Osteoblast (primary cell): ENCODE results near the gene CACNA2D3. TPM values are rescaled to one million over a fixed set of nuclear protein-coding genes. Genes with fewer than 3 reads are reported as not detected.

Source experiments
- DNase-seq: peaks from one replicate; pipeline ENCODE4 v3.0.0; 2011; ENCODE audit warnings: low spot score, mixed read lengths; ENCODE audit not compliant: insufficient read length; ENCODE audit errors: missing footprints
- H2AFZ ChIP-seq: 2 replicates; pipeline ENCODE4 v1.6.0; 2011; ENCODE audit warnings: mild to moderate bottlenecking, low read length
- H3K27ac ChIP-seq: 2 replicates; pipeline ENCODE4 v1.5.1; 2011; ENCODE audit warnings: mild to moderate bottlenecking, low read depth, low read length, moderate library complexity
- H3K27me3 ChIP-seq: 2 replicates; pipeline ENCODE4 v1.6.0; 2012; ENCODE audit warnings: mild to moderate bottlenecking, control low read depth, inconsistent platforms, low read length, moderate library complexity; ENCODE audit not compliant: insufficient read depth
- H3K36me3 ChIP-seq: 2 replicates; pipeline ENCODE4 v1.5.1; 2011; ENCODE audit warnings: mild to moderate bottlenecking, low read length, control low read depth, moderate library complexity; ENCODE audit not compliant: insufficient read depth
- H3K4me1 ChIP-seq: 2 replicates; pipeline ENCODE4 v1.5.1; 2011; ENCODE audit warnings: mild to moderate bottlenecking, low read length, control low read depth, moderate library complexity; ENCODE audit not compliant: insufficient read depth
- H3K4me2 ChIP-seq: 2 replicates; pipeline ENCODE4 v1.6.0; 2011; ENCODE audit warnings: mild to moderate bottlenecking, low read length; ENCODE audit not compliant: insufficient read depth
- H3K4me3 ChIP-seq: fragments of 200-600 bp; sonication (generic); 3 replicates; pipeline ENCODE4 v1.5.1; 2012; ENCODE audit warnings: mild to moderate bottlenecking, low read length, inconsistent platforms; ENCODE audit not compliant: insufficient read depth
- H3K79me2 ChIP-seq: 2 replicates; pipeline ENCODE4 v1.6.0; 2012; ENCODE audit warnings: mild to moderate bottlenecking, low read length, control low read depth, inconsistent platforms; ENCODE audit not compliant: insufficient read depth
- H3K9me3 ChIP-seq: 2 replicates; pipeline ENCODE4 v1.5.1; 2011; ENCODE audit warnings: low read depth, low read length, control low read depth
- H4K20me1 ChIP-seq: 2 replicates; pipeline ENCODE4 v1.6.0; 2012; ENCODE audit warnings: mild to moderate bottlenecking, low read length, control low read depth; ENCODE audit not compliant: insufficient read depth
- CTCF ChIP-seq: IDR thresholded peaks from 2 replicates; pipeline ENCODE4 v1.5.1; 2011; ENCODE audit warnings: mild to moderate bottlenecking, low read depth, low read length, moderate library complexity; ENCODE audit errors: extremely low read depth
- total RNA-seq: library from RNA; depleted of rRNA; stranded (reverse); fragments of >200 nt; gene quantifications from 2 replicates; pipeline ENCODE4 v1.2.3, GENCODE V29; 2012

Gene CACNA2D3
- total RNA-seq, 1 donor, result 0.36 TPM

- Histone ChIP-seq H3K27ac (no peak overlapping the region), H2AFZ (no peak overlapping the region), H3K4me3 (no peak overlapping the region), H3K4me2 (no peak overlapping the region), H4K20me1 (no peaks in the 10 kb centered on the region), H3K36me3 (no peaks in the 10 kb centered on the region), H3K9me3 (no peaks in the 10 kb centered on the region), H3K79me2 (no peaks in the 10 kb centered on the region), H3K4me1 (no peaks in the 10 kb centered on the region), H3K27me3 (no peaks in the 10 kb centered on the region)
- no peak for TF ChIP-seq CTCF
- no peak for DNase-seq
These were observed 562.9 kb downstream of the CACNA2D3 start for GRCh38 chr3:54685213-54685612.

GRCh38 chr3:54691289-54691771 is 569.0 kb downstream of the CACNA2D3 start:
- no peaks in the 10 kb centered on the region for H3K4me1 ChIP-seq
- H3K36me3 ChIP-seq, result no peaks in the 10 kb centered on the region
- no peak for DNase-seq
- no peak overlapping the region for H2AFZ ChIP-seq
- H3K27me3 ChIP-seq, result no peaks in the 10 kb centered on the region
- H3K9me3 ChIP-seq, result no peaks in the 10 kb centered on the region
- no peak overlapping the region for H3K27ac ChIP-seq
- no peak overlapping the region for H3K4me2 ChIP-seq
- no peaks in the 10 kb centered on the region for H4K20me1 ChIP-seq
- no peak overlapping the region for H3K4me3 ChIP-seq
- no peaks in the 10 kb centered on the region for H3K79me2 ChIP-seq
- TF ChIP-seq CTCF, result no peak

GRCh38 chr3:54696313-54696712 is 574.0 kb downstream of the CACNA2D3 start:
- H3K4me2 ChIP-seq, result no peak overlapping the region

GRCh38 chr3:54698054-54698453 is 575.7 kb downstream of the CACNA2D3 start:
- H3K79me2 ChIP-seq, result no peaks in the 10 kb centered on the region

More at GRCh38 chr3:54696313-54696712, 574.0 kb downstream of the CACNA2D3 start:
- Histone ChIP-seq H3K4me3 (no peak overlapping the region), H3K79me2 (no peaks in the 10 kb centered on the region), H2AFZ (no peak overlapping the region), H3K4me1 (no peaks in the 10 kb centered on the region), H4K20me1 (no peaks in the 10 kb centered on the region), H3K9me3 (no peaks in the 10 kb centered on the region), H3K27me3 (no peaks in the 10 kb centered on the region), H3K27ac (no peak overlapping the region), H3K36me3 (no peaks in the 10 kb centered on the region)
- DNase-seq, result no peak
- TF ChIP-seq CTCF, result no peak

More at GRCh38 chr3:54698054-54698453, 575.7 kb downstream of the CACNA2D3 start:
- Histone ChIP-seq H3K4me3 (no peak overlapping the region), H4K20me1 (no peaks in the 10 kb centered on the region), H3K9me3 (no peaks in the 10 kb centered on the region), H3K27ac (no peak overlapping the region), H3K4me2 (no peak overlapping the region), H3K36me3 (no peaks in the 10 kb centered on the region), H2AFZ (no peak overlapping the region), H3K27me3 (no peaks in the 10 kb centered on the region), H3K4me1 (no peaks in the 10 kb centered on the region)
- no peak for TF ChIP-seq CTCF
- DNase-seq, result no peak
